ENCODE measurements around the gene TTC23L.
A peak's percentile ranks its signal among the peaks of the same experiment; 100 is the strongest.

TTC23L gene

GRCh38 chr5:34926318-34926888 lies 87.4 kb downstream of the TTC23L start:
- Histone ChIP-seq H3K4me1 (ENCODE audit: insufficient read depth, low read length, poor library complexity, severe bottlenecking) (peaks cover 13% of the 10 kb centered on the region), H3K9me2 (replicated peaks; ENCODE audit: low read depth, low read length) (no peaks in the 10 kb centered on the region), H2AFZ (ENCODE audit: low read length) (no peak overlapping the region), H4K20me1 (ENCODE audit: insufficient read depth, low read length, poor library complexity, severe bottlenecking) (peaks cover 28% of the 10 kb centered on the region), H3K4me2 (ENCODE audit: low read depth, low read length, poor library complexity, severe bottlenecking) (no peak overlapping the region), H3K4me3 (ENCODE audit: low read length, poor library complexity, severe bottlenecking) (no peak overlapping the region), H3K27me3 (ENCODE audit: insufficient read depth, low read length, poor library complexity, severe bottlenecking) (no peaks in the 10 kb centered on the region), H3K36me3 (ENCODE audit: insufficient read depth, low read length) (peaks cover 50% of the 10 kb centered on the region), H3F3A (ENCODE audit: low read depth) (peaks cover 9% of the 10 kb centered on the region), H3K9ac (ENCODE audit: low read depth, low read length, poor library complexity, severe bottlenecking) (no peak overlapping the region), H3K79me2 (ENCODE audit: insufficient read depth, low read length) (peaks cover 36% of the 10 kb centered on the region), H3K9me3 (ENCODE audit: insufficient read depth, low read depth, low read length) (no peaks in the 10 kb centered on the region)
- no peak for TF ChIP-seq EZH2phosphoT487 (IDR thresholded peaks at IDR 0.05; ENCODE audit: borderline replicate concordance)
- TF ChIP-seq CTCF (conservative IDR thresholded peaks at IDR 0.05; ENCODE audit: low read length): no peak

GRCh38 chr5:34927785-34928184 lies 88.8 kb downstream of the TTC23L start:
- peaks cover 9% of the 10 kb centered on the region for H3F3A ChIP-seq (ENCODE audit: low read depth)
- peaks cover 38% of the 10 kb centered on the region for H3K36me3 ChIP-seq (ENCODE audit: insufficient read depth, low read length)
- TF ChIP-seq CTCF (conservative IDR thresholded peaks at IDR 0.05; ENCODE audit: low read length) (no peak), EZH2phosphoT487 (IDR thresholded peaks at IDR 0.05; ENCODE audit: borderline replicate concordance) (no peak)

DNA sequence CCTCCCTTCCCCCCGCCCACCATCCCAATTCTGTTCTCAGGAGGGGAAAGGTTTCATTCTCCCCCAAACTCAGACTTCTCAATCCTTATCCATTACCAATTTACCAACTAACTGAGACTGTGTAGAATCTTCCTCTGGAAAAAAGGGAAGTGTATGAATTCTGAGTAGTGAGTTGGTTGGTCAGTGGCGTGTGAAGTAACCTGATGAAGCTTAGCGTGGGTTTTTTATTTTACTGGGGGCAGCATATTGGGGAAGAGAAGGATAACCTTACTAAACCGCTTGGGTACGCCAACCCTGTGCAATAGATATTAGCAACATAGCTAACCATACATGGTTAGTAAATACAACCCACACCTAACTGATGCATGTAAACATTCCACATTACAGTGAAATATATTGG lies 89.3 kb downstream of the TTC23L start:
- no peaks in the 10 kb centered on the region for H3K27me3 ChIP-seq (ENCODE audit: insufficient read depth, low read length, poor library complexity, severe bottlenecking)
- TF ChIP-seq CTCF (conservative IDR thresholded peaks at IDR 0.05; ENCODE audit: low read length) (no peak), EZH2phosphoT487 (IDR thresholded peaks at IDR 0.05; ENCODE audit: borderline replicate concordance) (no peak)
- no peak overlapping the region for H2AFZ ChIP-seq (ENCODE audit: low read length)
- peaks cover 33% of the 10 kb centered on the region for H3K36me3 ChIP-seq (ENCODE audit: insufficient read depth, low read length)
- no peaks in the 10 kb centered on the region for H3K9me2 ChIP-seq (replicated peaks; ENCODE audit: low read depth, low read length)
- peak overlapping the region; percentile 76 for H3K4me3 ChIP-seq (ENCODE audit: low read length, poor library complexity, severe bottlenecking)
- H4K20me1 ChIP-seq (ENCODE audit: insufficient read depth, low read length, poor library complexity, severe bottlenecking): peaks cover 30% of the 10 kb centered on the region
- peak overlapping the region; percentile 55 for H3K9ac ChIP-seq (ENCODE audit: low read depth, low read length, poor library complexity, severe bottlenecking)
- no peaks in the 10 kb centered on the region for H3K9me3 ChIP-seq (ENCODE audit: insufficient read depth, low read depth, low read length)
- H3K4me1 ChIP-seq (ENCODE audit: insufficient read depth, low read length, poor library complexity, severe bottlenecking): peaks cover 26% of the 10 kb centered on the region
- peaks cover 40% of the 10 kb centered on the region for H3K79me2 ChIP-seq (ENCODE audit: insufficient read depth, low read length)
- H3K4me2 ChIP-seq (ENCODE audit: low read depth, low read length, poor library complexity, severe bottlenecking): peak overlapping the region; percentile 76
- H3F3A ChIP-seq (ENCODE audit: low read depth): peaks cover 9% of the 10 kb centered on the region

More at GRCh38 chr5:34927785-34928184, 88.8 kb downstream of the TTC23L start:
- peaks cover 25% of the 10 kb centered on the region for H3K4me1 ChIP-seq (ENCODE audit: insufficient read depth, low read length, poor library complexity, severe bottlenecking)
- H3K9me2 ChIP-seq (replicated peaks; ENCODE audit: low read depth, low read length): no peaks in the 10 kb centered on the region
- H2AFZ ChIP-seq (ENCODE audit: low read length): no peak overlapping the region
- H3K27me3 ChIP-seq (ENCODE audit: insufficient read depth, low read length, poor library complexity, severe bottlenecking): no peaks in the 10 kb centered on the region
- no peaks in the 10 kb centered on the region for H3K9me3 ChIP-seq (ENCODE audit: insufficient read depth, low read depth, low read length)
- H3K79me2 ChIP-seq (ENCODE audit: insufficient read depth, low read length): peaks cover 40% of the 10 kb centered on the region
- no peak overlapping the region for H3K9ac ChIP-seq (ENCODE audit: low read depth, low read length, poor library complexity, severe bottlenecking)
- no peak overlapping the region for H3K4me2 ChIP-seq (ENCODE audit: low read depth, low read length, poor library complexity, severe bottlenecking)
- H3K4me3 ChIP-seq (ENCODE audit: low read length, poor library complexity, severe bottlenecking): no peak overlapping the region
- peaks cover 32% of the 10 kb centered on the region for H4K20me1 ChIP-seq (ENCODE audit: insufficient read depth, low read length, poor library complexity, severe bottlenecking)
